HepG2 (cell line): Measurements from ENCODE around the gene SWSAP1. TPM values are rescaled to one million over a fixed set of nuclear protein-coding genes. Genes with fewer than 3 reads are reported as not detected.

Source experiments
- ATAC-seq: fragments of 200-7000 bp; cut with Tn5 transposase; 3 replicates; pipeline ENCODE4 v1.9.1; 2020; ENCODE audit warnings: mild to moderate bottlenecking, moderate library complexity
- BruUV-seq: library from RNA; stranded (reverse); fragments of 400-500 nt; replicated peaks from 2 replicates; lab custom pipeline; 2021; lab: Mats Ljungman, UMichigan
- CTCF ChIA-PET: fragments of 300-600 bp; formaldehyde crosslinking; extraction: SDS; loops from one replicate; lab custom pipeline; 2021; ENCODE audit warnings: low total read pairs, inconsistent platforms, low intra/inter-chr PET ratio; lab: Yijun Ruan, JAX
- POLR2A ChIA-PET: fragments of 350-600 bp; sonication (Branson Sonifier 250); formaldehyde crosslinking; loops from one replicate; lab custom pipeline; 2020; ENCODE audit warnings: antibody characterized with exemption, inconsistent platforms; lab: Yijun Ruan, JAX
- DNase-seq: peaks from one replicate; pipeline ENCODE4 v3.0.0-alpha.2; 2015; ENCODE audit warnings: low spot score
- FAIRE-seq: peaks from 3 replicates; lab custom pipeline; 2011; peaks lifted over from hg19 to GRCh38; lab: Jason Lieb, UNC
- H2AFZ ChIP-seq: one replicate; pipeline ENCODE4 v1.6.1; 2011; ENCODE audit warnings: low read length, inconsistent platforms
- H3K27ac ChIP-seq: fragments of 300-600 bp; 3 replicates; pipeline ENCODE4 v1.8.0; 2011; ENCODE audit warnings: mixed run types, mild to moderate bottlenecking, mixed read lengths, low read length, inconsistent platforms; ENCODE audit not compliant: insufficient read depth; ENCODE audit errors: extremely low read length
- H3K27me3 ChIP-seq, 2 experiments: fragments of 200-600 bp in 1 of 2; 2 replicates in 1 of 2; 3 replicates in 1 of 2; pipeline versions ENCODE4 v1.6.0 to v1.8.0; 2011; ENCODE audit warnings: low read length in 2 of 2, mild to moderate bottlenecking in 2 of 2, moderate library complexity in 2 of 2, inconsistent platforms in 1 of 2; ENCODE audit not compliant: insufficient read depth in 2 of 2, control insufficient read depth in 1 of 2
- H3K36me3 ChIP-seq, 2 experiments: fragments of 200-600 bp in 1 of 2; replicated peaks in 1 of 2; 2 replicates in 1 of 2; 3 replicates in 1 of 2; pipeline versions ENCODE4 v1.5.1 to v1.8.0; 2011; ENCODE audit warnings: low read length in 2 of 2, inconsistent platforms in 1 of 2; ENCODE audit not compliant: insufficient read depth in 2 of 2, control insufficient read depth in 1 of 2
- H3K4me1 ChIP-seq: 2 replicates; pipeline ENCODE4 v1.5.1; 2012; ENCODE audit warnings: low read length, inconsistent platforms; ENCODE audit not compliant: insufficient read depth
- H3K4me2 ChIP-seq: 2 replicates; pipeline ENCODE4 v1.6.0; 2011; ENCODE audit warnings: low read depth, low read length, inconsistent platforms
- H3K4me3 ChIP-seq, 3 experiments: fragments of 200-600 bp in 1 of 3; sonication (generic), shearing (Covaris generic) in 1 of 3; replicated peaks in 1 of 3; 2 replicates each; pipeline ENCODE4 v1.5.1; 2011 to 2016; ENCODE audit warnings: low read length in 3 of 3, inconsistent platforms in 2 of 3, low read depth in 2 of 3, mild to moderate bottlenecking in 2 of 3, control low read depth in 1 of 3, mixed read lengths in 1 of 3; ENCODE audit not compliant: insufficient read depth in 1 of 3
- H3K79me2 ChIP-seq: one replicate; pipeline ENCODE4 v1.6.1; 2011; ENCODE audit warnings: low read length, inconsistent platforms; ENCODE audit not compliant: insufficient read depth
- H3K9ac ChIP-seq: 2 replicates; pipeline ENCODE4 v1.6.0; 2011; ENCODE audit warnings: mild to moderate bottlenecking, low read depth, low read length, inconsistent platforms; ENCODE audit not compliant: insufficient read depth
- H3K9me3 ChIP-seq: 2 replicates; pipeline ENCODE4 v1.5.1; 2012; ENCODE audit warnings: mild to moderate bottlenecking, low read length
- H4K20me1 ChIP-seq: 2 replicates; pipeline ENCODE4 v1.6.0; 2011; ENCODE audit warnings: inconsistent platforms, mild to moderate bottlenecking, low read length, moderate library complexity; ENCODE audit not compliant: insufficient read depth
- ATAD3A ChIP-seq: sonication (generic); formaldehyde crosslinking; IDR thresholded peaks from 2 replicates; pipeline ENCODE4 v1.4.0; 2020; ENCODE audit warnings: missing genetic modification reagents
- CENPT ChIP-seq: sonication (generic); formaldehyde crosslinking; IDR thresholded peaks from 2 replicates; pipeline ENCODE4 v1.8.0; 2022; ENCODE audit warnings: low read depth, mild to moderate bottlenecking, moderate library complexity, missing genetic modification reagents
- CSRNP2 ChIP-seq: sonication (generic); formaldehyde crosslinking; conservative IDR thresholded peaks from 2 replicates; pipeline ENCODE4 v1.8.0; 2022; ENCODE audit warnings: low read depth, missing genetic modification reagents
- ETV6 ChIP-seq: sonication (generic); formaldehyde crosslinking; conservative IDR thresholded peaks from 2 replicates; pipeline ENCODE4 v1.4.0; 2020; ENCODE audit warnings: missing genetic modification reagents
- GFI1 ChIP-seq: sonication (generic); formaldehyde crosslinking; IDR thresholded peaks from 2 replicates; pipeline ENCODE4 v1.5.0; 2020; ENCODE audit warnings: missing genetic modification reagents, mild to moderate bottlenecking, borderline replicate concordance
- HNRNPH1 ChIP-seq: fragments of 200-400 bp; formaldehyde crosslinking; optimal IDR thresholded peaks from 2 replicates; pipeline ENCODE3; 2017; ENCODE audit warnings: mild to moderate bottlenecking, low read depth, low read length
- KLF15 ChIP-seq: sonication (generic); formaldehyde crosslinking; IDR thresholded peaks from 2 replicates; pipeline ENCODE4 v1.8.1; 2023; ENCODE audit warnings: borderline replicate concordance, mild to moderate bottlenecking, inconsistent platforms, missing genetic modification reagents, mixed read lengths
- MIXL1 ChIP-seq: IDR thresholded peaks from 2 replicates; pipeline ENCODE4 v1.6.1; 2016
- MTA1 ChIP-seq: sonication (generic); formaldehyde crosslinking; IDR thresholded peaks from 2 replicates; pipeline ENCODE4 v1.4.0; 2020; ENCODE audit warnings: missing genetic modification reagents, mild to moderate bottlenecking, borderline replicate concordance
- NFKB2 ChIP-seq: sonication (generic); formaldehyde crosslinking; IDR thresholded peaks from 2 replicates; pipeline ENCODE4 v1.4.0; 2020; ENCODE audit warnings: missing genetic modification reagents, borderline replicate concordance
- NR2F6 ChIP-seq, 2 experiments: IDR thresholded peaks; 2 replicates each; pipeline ENCODE4 v1.6.1; 2016; ENCODE audit warnings: antibody characterized with exemption in 1 of 2, mild to moderate bottlenecking in 1 of 2
- SP2 ChIP-seq: sonication (generic); formaldehyde crosslinking; IDR thresholded peaks from 2 replicates; pipeline ENCODE4 v1.5.1; 2020; ENCODE audit warnings: mild to moderate bottlenecking, missing genetic modification reagents
- ZBTB20 ChIP-seq: sonication (generic); formaldehyde crosslinking; IDR thresholded peaks from 2 replicates; pipeline ENCODE4 v1.8.1; 2023; ENCODE audit warnings: missing genetic modification reagents, low read depth, mild to moderate bottlenecking, borderline replicate concordance
- ZKSCAN5 ChIP-seq: sonication (generic); formaldehyde crosslinking; IDR thresholded peaks from 2 replicates; pipeline ENCODE4 v1.5.1; 2020; ENCODE audit warnings: mild to moderate bottlenecking, missing genetic modification reagents
- ZNF629 ChIP-seq: sonication (generic); formaldehyde crosslinking; conservative IDR thresholded peaks from 2 replicates; pipeline ENCODE4 v1.5.0; 2020; ENCODE audit warnings: missing genetic modification reagents
- ZNF720 ChIP-seq: sonication (generic); formaldehyde crosslinking; IDR thresholded peaks from 2 replicates; pipeline ENCODE4 v1.4.0; 2020; ENCODE audit warnings: missing genetic modification reagents
- WGBS: methylation state at CpG from one replicate; pipeline ENCODE4 v1.1.6; 2017; ENCODE audit warnings: low lambda C conversion rate; 5-methylcytosine and 5-hydroxymethylcytosine counted together
- in situ Hi-C: cut with HindIII; loops from 2 replicates; pipeline ENCODE4 v1.10.0; 2017; ENCODE audit warnings: low pct_unique_long_range_greater_than_20kb; ENCODE audit not compliant: extremely low pct_ligation_motif_present
- intact Hi-C: fragments of 100-400 bp; cut with micrococcal nuclease; formaldehyde crosslinking; loops from one replicate; pipeline ENCODE4 v1.10.0; 2022; ENCODE audit not compliant: unreplicated experiment
- polyA plus RNA-seq, 8 experiments: library from polyadenylated mRNA; depleted of rRNA in 3 of 8; stranded (reverse) in 7 of 8; unstranded in 1 of 8; fragments of >200 nt; fragmentation: Illumina TruSeq in 4 of 8; extraction: Trizol in 4 of 8; gene quantifications; 2 replicates each; pipeline versions ENCODE4 v1.2.1 to v1.2.3, GENCODE V29; 2011 to 2016; ENCODE audit warnings: low read depth in 4 of 8, missing spikeins in 1 of 8, mixed read lengths in 1 of 8; ENCODE audit not compliant: insufficient read depth in 1 of 8
- total RNA-seq, 5 experiments: library from RNA; depleted of rRNA; stranded (reverse); fragments of >200 nt; fragmentation: Illumina TruSeq; extraction: Trizol; gene quantifications; 2 replicates each; pipeline ENCODE4 v1.2.3, GENCODE V29; 2016; ENCODE audit warnings: low read depth in 1 of 5
- TF ChIP-seq, protein P1 (sequence below): sonication (generic); formaldehyde crosslinking; IDR thresholded peaks from 2 replicates; pipeline ENCODE4 v1.8.1; 2023; ENCODE audit warnings: mild to moderate bottlenecking, missing genetic modification reagents, borderline replicate concordance
- TF ChIP-seq, protein P2 (sequence below): sonication (generic); formaldehyde crosslinking; IDR thresholded peaks from 2 replicates; pipeline ENCODE4 v1.4.0; 2020; ENCODE audit warnings: missing genetic modification reagents, borderline replicate concordance
- TF ChIP-seq, protein P3 (sequence below): sonication (generic); formaldehyde crosslinking; conservative IDR thresholded peaks from 2 replicates; pipeline ENCODE4 v1.8.1; 2023; ENCODE audit warnings: missing genetic modification reagents

The SWSAP1 gene
- total and polyA plus RNA-seq, 2 of the 13 experiments (the other 11 are each of a cell fraction or from before 2014, with no cell fraction given): 2.7 to 3.3 TPM

- CTCF ChIA-PET: no interaction called here
- Histone ChIP-seq H3K79me2 (no peaks in the 10 kb centered on the region), H3K4me3 (no peak overlapping the region), H3K4me1 (peaks cover 10% of the 10 kb centered on the region), H3K36me3 (no peaks in the 10 kb centered on the region), H3K27ac (no peak overlapping the region), H3K9me3 (no peaks in the 10 kb centered on the region), H3K4me2 (no peak overlapping the region), H3K27me3 (no peaks in the 10 kb centered on the region), H3K9ac (no peak overlapping the region), H4K20me1 (no peaks in the 10 kb centered on the region), H2AFZ (no peak overlapping the region)
- POLR2A ChIA-PET: interaction anchor here (1.5 kb wide), 1 partner anchor 18 kb away, joined by 4 read pairs; the partner anchor contains the start of gene SWSAP1
- FAIRE-seq (no peak), ATAC-seq (no peak), DNase-seq (no peak)
- intact Hi-C loops (no loop called here), in situ Hi-C loops (no loop called here)
- 92% methylated on average over 9 of the region's 11 CpGs for WGBS
- BruUV-seq: no TSS peak
- TF ChIP-seq NR2F6 (IDR thresholded peaks at IDR 0.05): no peak
- no peak for TF ChIP-seq NR2F6 (CRISPR knock-in tag; IDR thresholded peaks at IDR 0.05)
- TF ChIP-seq GFI1 (CRISPR knock-in tag): no peak
- TF ChIP-seq ZKSCAN5: no peak
- TF ChIP-seq, protein P1, sequence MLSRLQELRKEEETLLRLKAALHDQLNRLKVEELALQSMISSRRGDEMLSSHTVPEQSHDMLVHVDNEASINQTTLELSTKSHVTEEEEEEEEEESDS: no peak
- TF ChIP-seq CENPT: no peak
- TF ChIP-seq ZNF629 (CRISPR knock-in tag): peak; percentile 71
- TF ChIP-seq SP2: no peak
- TF ChIP-seq NFKB2 (CRISPR knock-in tag): no peak
- no peak for TF ChIP-seq KLF15 (CRISPR knock-in tag)
- TF ChIP-seq ATAD3A: no peak
- TF ChIP-seq, protein P2, sequence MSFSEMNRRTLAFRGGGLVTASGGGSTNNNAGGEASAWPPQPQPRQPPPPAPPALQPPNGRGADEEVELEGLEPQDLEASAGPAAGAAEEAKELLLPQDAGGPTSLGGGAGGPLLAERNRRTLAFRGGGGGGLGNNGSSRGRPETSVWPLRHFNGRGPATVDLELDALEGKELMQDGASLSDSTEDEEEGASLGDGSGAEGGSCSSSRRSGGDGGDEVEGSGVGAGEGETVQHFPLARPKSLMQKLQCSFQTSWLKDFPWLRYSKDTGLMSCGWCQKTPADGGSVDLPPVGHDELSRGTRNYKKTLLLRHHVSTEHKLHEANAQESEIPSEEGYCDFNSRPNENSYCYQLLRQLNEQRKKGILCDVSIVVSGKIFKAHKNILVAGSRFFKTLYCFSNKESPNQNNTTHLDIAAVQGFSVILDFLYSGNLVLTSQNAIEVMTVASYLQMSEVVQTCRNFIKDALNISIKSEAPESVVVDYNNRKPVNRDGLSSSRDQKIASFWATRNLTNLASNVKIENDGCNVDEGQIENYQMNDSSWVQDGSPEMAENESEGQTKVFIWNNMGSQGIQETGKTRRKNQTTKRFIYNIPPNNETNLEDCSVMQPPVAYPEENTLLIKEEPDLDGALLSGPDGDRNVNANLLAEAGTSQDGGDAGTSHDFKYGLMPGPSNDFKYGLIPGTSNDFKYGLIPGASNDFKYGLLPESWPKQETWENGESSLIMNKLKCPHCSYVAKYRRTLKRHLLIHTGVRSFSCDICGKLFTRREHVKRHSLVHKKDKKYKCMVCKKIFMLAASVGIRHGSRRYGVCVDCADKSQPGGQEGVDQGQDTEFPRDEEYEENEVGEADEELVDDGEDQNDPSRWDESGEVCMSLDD: no peak
- TF ChIP-seq ZBTB20 (CRISPR knock-in tag): no peak
- TF ChIP-seq ETV6 (CRISPR knock-in tag): no peak
- TF ChIP-seq, protein P3, sequence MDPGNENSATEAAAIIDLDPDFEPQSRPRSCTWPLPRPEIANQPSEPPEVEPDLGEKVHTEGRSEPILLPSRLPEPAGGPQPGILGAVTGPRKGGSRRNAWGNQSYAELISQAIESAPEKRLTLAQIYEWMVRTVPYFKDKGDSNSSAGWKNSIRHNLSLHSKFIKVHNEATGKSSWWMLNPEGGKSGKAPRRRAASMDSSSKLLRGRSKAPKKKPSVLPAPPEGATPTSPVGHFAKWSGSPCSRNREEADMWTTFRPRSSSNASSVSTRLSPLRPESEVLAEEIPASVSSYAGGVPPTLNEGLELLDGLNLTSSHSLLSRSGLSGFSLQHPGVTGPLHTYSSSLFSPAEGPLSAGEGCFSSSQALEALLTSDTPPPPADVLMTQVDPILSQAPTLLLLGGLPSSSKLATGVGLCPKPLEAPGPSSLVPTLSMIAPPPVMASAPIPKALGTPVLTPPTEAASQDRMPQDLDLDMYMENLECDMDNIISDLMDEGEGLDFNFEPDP (CRISPR knock-in tag): 0 out of 2 replicates have a peak, but pooled peaks have one; percentile 60
- TF ChIP-seq MTA1: 0 out of 2 replicates have a peak, but pooled peaks have one; percentile 20
- no peak for TF ChIP-seq CSRNP2 (CRISPR knock-in tag)
- no peak for TF ChIP-seq HNRNPH1
- TF ChIP-seq MIXL1 (CRISPR knock-in tag): no peak
- TF ChIP-seq ZNF720: no peak
Measured at GRCh38 chr19:11356676-11357550, 17.6 kb upstream of the SWSAP1 start.
